Right ventricle myocardium inferior (tissue), 1 donor: ENCODE data around the gene MID2. TPM values are rescaled to one million over a fixed set of nuclear protein-coding genes. Genes with fewer than 3 reads are reported as not detected.
"Not testable (repeated sequence)": the region's sequence is repeated elsewhere in the genome, so short reads cannot be mapped to it uniquely, and the experiment has no call there.

Source experiments
- ATAC-seq: fragments of 200-7000 bp; cut with Tn5 transposase; one replicate; pipeline ENCODE4 v1.9.1; 2020; ENCODE audit warnings: mild to moderate bottlenecking, moderate library complexity
- DNase-seq: peaks from one replicate; pipeline ENCODE4 v3.0.0; 2021; ENCODE audit errors: missing footprints
- intact Hi-C: fragments of 100-400 bp; cut with DNase I; formaldehyde crosslinking; loops from one replicate; pipeline ENCODE4 v1.11.0; 2022
- total RNA-seq: library from RNA; stranded (reverse); fragmentation: NEBNext Ultra II Directional; extraction: Animal tissue kit (Norgen Biotek cat#: 25700); gene quantifications from one replicate; pipeline ENCODE4 v1.2.1, GENCODE V29; 2021
- donor health status: DM: no; HTN: yes; CAD: no; lungs with severe emphysema.

MID2 gene
- total RNA-seq, 1 donor from 2014 or later, result 7.1 TPM

DNA sequence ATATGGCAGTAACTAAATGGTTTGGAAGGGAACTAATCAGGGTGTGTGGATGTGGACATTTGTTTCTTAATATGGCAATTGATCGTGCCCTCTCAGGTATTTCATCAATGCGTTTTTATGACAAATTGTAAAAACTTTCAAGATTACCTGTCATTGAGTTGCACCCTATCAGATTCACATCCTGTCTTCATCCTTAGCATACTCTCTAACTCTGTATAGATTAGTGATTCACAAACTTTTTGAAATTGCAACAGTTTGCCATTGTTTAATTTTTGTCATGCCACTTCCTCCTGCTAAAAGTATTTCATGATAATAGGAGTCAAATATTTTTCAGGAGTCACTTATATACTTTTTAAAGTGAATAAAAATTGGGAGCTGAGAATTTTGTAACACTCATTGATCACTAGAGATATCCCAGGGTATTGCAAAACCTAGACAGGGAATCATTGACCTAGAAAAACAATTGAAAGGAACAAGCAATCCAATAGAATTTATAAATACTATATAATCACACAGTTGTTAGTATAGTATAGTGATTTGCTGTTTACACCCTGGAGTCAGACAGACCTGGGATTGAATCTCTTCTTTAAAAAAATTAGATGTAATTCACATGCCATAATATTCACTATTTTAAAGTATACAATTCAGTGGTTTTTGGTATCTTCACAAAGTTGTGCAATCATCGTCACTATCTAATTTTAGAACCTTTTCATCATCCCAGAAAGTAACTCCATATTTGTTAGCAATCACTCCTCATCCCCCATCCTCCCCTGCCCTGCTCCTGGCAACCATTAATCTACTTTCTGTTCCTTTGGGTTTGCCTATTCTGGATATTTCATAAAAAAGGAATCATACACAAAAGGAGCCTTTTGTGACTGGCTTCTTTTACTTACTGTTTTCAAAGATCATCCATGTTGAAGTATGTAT lies 8.9 kb downstream of the MID2 start:
- DNase-seq (no peak), ATAC-seq (no peak)
- intact Hi-C loops, result no loop called here

DNA sequence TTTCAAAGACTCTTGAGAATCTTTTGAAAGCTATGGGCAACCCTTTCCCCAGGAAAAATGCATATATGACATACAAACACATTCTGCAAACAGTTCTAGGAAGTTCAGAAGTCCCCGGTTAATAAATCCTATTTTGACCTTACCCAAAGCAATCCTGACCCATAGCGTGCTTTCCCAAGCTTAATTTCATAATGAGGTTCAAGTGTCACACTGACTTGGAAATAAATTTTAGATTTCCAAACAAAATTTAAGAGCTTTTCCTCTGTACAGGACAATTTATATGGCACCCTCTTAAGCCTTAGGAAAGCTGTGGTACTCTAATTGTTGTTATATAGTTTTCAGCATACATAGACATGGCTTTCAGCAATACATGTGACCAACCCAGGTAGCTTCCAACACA lies 11.3 kb downstream of the MID2 start:
- ATAC-seq (no peak), DNase-seq (no peak)
- intact Hi-C loops, result no loop called here

DNA sequence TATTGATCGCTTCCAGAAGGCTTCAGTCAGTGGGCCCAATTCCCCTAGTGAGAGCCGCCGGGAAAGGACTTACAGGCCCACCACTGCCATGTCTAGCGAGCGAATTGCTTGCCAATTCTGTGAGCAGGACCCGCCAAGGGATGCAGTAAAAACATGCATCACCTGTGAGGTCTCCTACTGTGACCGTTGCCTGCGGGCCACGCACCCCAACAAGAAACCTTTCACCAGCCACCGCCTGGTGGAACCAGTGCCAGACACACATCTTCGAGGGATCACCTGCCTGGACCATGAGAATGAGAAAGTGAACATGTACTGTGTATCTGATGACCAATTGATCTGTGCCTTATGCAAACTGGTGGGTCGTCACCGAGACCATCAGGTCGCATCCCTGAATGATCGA lies 15.3 kb downstream of the MID2 start:
- DNase-seq, result no peak
- intact Hi-C loops, result no loop called here

DNA sequence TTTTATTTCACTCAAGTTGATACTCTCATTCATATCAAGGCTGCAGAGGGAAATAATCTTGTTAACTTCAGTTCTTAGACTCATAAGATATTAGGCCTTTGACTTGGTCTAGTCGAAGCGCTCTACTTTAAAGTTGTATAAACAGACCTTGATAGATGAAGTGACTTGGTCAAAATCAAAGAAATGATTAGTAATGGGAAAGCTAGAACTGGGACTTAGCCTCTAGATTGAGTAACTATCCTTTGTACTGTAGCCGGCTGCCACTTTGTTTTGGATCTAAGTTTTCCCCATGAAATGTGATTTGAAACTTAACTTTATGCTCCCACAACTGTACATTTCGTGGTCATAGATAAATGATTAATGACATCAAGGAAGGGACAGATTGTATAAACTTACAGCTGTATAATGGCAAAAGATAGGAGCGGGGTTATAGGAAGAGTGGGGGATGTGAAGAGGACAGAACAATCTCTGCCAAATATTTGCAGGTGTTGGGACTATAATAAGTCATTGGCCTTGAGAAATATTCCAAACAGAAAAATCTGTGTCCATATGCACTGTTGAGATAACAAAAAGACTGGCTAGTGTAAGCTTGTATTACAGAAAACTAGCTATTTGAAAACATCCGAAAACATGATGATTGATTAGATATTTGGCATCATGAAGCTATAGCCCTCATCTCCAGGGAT lies 17.2 kb downstream of the MID2 start:
- ATAC-seq, result no peak
- DNase-seq, result no peak
- intact Hi-C loops, result no loop called here

More for the DNA sequence above, 15.3 kb downstream of the MID2 start:
- no peak for ATAC-seq

DNA sequence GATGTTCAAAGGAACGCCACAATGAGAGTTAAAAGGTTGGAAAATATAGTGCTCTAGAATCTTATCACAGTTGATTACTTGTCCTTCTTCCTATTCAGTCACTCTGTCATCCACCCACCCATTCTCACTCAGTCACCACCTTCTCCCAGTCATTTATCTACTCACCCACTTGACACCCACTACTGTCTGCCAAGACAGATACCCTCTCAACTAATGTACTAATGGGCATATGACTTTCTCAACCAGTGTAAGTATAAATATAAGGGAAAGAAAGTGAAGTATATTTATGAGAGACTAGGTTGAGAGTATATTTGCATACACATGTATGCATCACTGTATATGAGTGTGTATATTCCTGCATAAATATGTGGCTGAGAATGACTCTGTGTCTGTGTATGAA lies 20.0 kb downstream of the MID2 start:
- intact Hi-C loops, result no loop called here
- DNase-seq (no peak), ATAC-seq (peak; percentile 90)

DNA sequence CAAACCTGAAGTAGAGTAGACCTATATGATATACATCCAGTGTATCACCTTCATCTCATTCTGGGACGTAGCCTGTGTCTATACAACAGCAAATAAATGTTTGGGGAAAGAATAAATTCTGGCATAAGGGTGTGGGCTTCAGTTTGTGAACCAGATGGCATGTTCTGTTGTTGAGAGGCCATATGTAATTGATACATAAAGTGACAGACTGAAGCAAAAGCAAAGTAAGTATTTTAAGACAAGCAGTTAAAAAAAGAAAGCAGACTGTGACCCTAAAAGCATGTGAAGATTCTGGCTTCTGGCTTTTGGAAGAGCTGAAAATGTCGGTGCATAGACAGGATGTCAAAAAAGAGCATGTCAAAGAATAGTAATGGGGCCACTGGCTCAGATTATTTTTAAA lies 22.9 kb downstream of the MID2 start:
- intact Hi-C loops, result no loop called here
- ATAC-seq (no peak), DNase-seq (no peak)

DNA sequence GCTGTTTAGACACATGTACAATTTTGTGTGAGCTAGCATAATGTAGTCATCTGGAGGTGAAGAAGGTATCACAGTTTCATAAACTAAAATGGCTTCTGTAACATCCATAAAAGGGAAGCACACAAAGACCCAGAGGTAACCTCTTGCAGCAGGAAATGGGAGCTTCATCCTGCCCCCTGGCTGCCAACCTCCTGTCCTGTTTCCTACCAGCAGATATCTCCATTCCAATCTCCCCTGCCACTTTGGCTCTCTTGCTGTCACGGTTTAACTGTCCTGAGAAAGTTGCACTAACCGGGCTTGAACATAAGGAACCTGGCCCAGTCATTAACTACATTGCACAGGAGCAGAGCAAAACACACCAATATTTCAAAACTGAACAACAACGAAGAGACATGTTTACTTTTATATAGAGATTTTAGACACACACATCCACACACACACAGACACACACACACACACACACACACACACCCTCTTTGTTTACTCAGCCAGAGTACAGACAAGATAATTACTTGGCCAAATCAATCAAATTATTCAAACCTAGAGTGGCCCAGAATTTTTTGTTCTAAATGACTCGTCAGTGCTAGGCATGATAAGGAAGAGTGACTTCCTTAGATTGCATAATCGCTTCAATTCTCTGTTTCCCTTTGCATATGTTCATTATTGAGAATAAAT lies 24.2 kb downstream of the MID2 start:
- no peak for DNase-seq
- ATAC-seq, result no peak
- intact Hi-C loops, result no loop called here

DNA sequence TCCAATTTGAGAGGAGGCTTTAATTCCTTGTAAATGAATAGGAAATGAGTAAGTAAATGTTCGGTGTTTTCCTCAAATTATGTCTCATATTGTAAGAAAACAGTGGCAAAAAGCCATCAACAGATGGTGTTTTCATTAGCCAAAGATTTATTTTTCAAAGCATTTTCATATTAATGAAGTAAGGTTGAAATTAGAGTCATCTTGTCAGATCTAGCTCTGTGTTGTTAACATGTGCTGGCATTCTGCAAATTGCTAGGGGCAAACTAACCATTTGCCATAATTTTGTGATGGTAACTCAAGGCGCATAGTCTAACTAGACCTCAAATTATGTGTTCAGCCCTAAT lies 24.7 kb downstream of the MID2 start:
- ATAC-seq (no peak), DNase-seq (no peak)

DNA sequence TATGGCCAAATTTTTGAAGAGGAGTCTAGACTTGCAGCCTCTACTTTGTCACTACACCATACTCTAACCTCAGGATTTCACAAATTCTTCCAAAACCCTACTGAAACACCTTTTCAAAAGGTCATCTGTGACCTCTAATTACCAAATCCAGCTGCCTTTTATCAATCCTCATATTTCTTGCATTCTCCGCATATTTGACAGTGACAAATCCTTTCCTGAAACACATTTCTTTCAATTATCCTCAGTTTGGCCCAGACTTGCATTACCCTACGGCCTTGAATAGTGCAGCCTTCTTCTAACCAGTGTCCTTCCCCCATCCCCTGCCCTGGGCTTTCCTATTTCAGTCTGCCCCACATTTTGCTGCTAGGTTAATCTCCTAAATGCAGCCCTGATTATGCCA lies 25.5 kb downstream of the MID2 start:
- DNase-seq (no peak), ATAC-seq (no peak)
- intact Hi-C loops, result no loop called here

More for the DNA sequence above, 24.7 kb downstream of the MID2 start:
- intact Hi-C loops, result no loop called here

DNA sequence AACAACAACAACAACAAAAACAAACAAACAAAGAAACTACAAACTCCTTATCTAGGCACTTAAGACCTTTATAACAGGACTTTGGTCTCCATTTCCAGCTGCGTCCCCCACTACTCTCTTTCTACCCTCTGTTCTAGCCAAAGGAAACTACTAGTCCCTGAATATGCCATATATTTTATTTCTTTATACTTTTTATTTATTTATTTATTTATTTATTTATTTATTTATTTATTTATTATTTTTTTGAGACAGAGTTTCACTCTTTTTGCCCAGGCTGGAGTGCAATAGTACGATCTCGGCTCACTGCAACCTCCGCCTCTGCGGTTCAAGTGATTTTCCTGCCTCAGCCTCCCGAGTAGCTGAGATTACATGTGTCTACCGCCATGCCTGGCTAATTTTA lies 26.0 kb downstream of the MID2 start:
- DNase-seq, intact Hi-C loops, ATAC-seq: not testable (repeated sequence)

DNA sequence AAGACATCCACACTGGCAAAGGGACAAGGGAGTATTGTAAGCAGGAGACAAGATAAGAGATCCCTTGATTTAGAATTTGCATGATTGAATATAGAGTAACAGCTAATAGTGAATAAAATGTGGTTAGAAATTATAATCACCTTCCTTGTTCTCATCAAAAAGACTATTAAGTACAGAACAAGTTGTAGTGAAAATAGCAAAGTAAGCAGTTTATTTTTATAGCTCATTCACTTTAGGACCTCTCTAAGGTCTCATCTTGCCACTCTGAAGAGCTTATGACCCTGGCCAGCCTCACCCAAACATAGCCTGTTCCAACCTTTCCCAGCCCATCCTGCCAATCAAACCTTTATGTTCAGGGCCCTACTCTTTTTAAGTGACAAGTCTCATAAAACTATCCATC lies 30.6 kb downstream of the MID2 start:
- intact Hi-C loops, result no loop called here
- ATAC-seq, result no peak
- DNase-seq, result no peak

DNA sequence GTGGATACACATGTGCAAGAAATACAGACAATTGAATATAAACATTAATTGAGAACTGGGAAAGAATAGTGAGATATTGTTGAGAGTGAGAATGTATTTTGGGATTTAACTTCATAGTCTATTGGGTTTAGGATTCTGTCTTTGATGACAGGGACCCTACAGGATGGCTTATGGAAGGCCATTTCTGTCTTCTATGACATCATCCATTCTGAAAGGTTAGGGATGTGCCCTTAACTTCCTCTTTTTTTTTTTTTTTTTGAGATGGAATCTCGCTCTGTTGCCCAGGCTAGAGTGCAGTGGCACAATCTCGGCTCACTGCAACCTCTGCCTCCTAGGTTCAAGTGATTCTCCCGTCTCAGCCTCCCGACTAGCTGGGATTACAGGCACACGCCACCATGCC lies 31.4 kb downstream of the MID2 start:
- ATAC-seq, intact Hi-C loops, DNase-seq: not testable (repeated sequence)

DNA sequence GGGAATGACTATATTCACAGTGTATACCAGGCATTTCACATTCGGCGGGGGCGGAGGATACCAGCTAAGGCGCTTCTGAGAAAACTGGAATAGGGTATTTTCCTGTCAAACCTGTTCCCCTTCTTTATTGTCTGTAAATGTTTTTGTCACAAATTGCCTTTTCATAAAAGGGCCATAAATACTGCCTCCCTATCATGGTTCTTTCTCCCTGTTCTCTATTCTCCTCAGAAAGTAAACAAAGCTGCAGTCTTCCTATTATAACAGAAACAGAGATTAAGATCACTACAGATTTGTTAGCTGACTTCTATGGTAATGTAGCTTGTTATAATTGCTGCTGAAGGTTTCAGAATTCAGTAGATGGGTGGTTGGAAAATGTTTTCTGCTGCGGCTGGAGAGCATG lies 32.2 kb downstream of the MID2 start:
- ATAC-seq (no peak), DNase-seq (no peak)
- intact Hi-C loops, result no loop called here

DNA sequence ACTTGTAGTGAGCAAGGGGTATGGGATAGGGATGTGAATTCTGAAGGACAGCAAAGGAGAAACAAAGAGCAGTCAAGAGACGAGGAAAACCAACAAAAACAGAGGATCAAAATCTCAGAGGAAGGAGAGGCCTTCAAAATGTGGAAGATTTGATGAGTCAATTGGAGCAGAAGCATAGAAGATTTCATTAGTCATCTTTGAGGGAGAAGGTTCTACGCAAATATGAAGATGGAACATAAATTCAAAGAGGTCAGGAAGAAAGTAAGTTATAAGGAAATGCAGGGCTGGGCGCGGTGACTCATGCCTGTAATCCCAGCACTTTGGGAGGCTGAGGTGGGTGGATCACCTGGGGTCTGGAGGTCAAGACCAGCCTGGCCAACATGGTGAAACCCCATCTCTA lies 35.4 kb downstream of the MID2 start:
- DNase-seq (no peak), ATAC-seq (no peak)
- intact Hi-C loops, result no loop called here

DNA sequence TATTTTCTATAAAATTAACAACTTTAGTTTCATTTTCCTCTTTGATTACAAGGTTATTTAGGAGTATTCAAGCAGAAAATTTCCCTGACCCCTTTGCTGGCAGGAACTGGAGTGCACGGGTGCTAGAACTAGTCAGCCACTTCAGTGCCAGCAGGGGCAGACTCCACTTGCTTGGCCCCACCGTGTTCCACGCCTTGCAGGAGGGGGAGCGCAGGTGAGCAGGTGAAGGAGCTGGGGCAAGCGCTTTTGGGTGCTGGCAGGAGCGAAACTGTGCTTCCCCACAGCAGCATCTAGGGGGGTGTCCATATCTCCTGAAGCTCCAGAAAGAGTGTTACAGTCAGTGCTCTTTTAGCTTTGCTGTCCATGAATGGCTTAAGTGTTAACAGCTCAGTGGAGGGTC lies 45.5 kb downstream of the MID2 start:
- no peak for ATAC-seq
- intact Hi-C loops, result no loop called here
- no peak for DNase-seq

DNA sequence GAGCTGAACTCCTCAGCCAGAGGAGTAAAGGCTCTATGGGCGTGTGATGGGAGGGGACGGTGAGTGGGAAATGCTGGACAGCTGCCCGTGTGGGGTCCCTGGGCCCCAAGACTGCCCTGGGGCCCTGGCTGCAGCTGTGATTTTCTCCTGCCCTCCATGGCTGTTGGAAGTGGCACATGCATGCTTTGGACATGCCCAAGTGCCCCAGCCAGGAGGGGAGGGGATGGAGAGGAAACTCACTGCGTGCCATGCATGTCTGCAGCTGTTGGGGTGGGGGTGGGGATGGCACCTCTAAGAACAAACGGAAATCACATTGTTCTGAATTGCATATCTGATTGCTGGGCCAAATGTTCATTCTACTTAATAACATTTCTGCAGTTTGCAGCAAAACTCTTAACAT lies 52.4 kb downstream of the MID2 start:
- ATAC-seq (no peak), DNase-seq (no peak)
- intact Hi-C loops, result no loop called here

DNA sequence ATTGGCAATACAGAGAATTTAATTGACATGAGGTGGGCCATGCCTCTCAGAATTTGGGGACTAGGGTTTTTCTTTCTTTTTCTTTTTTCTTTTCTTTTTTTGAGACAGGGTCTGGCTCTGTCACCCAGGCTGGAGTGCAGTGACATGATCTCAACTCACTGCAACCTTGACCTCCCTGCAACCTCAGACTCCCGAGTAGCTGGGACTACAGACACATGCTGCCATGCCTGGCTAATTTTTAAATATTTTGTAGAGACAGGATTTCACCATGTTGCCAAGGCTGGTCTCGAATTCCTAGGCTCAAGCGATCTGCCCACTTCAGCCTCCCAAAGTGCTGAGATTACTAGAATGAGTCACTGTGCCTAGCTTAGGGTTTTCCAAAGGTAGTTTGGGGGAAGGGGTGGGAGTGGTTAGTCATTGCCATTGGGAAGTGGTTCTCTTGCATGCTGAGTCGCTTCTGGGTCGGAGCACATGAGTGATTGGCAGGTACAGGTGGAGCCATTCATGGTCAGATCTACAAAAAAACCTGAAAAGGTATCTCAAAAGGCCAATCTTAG lies 54.5 kb downstream of the MID2 start:
- intact Hi-C loops, result no loop called here
- ATAC-seq (no peak), DNase-seq (no peak)

DNA sequence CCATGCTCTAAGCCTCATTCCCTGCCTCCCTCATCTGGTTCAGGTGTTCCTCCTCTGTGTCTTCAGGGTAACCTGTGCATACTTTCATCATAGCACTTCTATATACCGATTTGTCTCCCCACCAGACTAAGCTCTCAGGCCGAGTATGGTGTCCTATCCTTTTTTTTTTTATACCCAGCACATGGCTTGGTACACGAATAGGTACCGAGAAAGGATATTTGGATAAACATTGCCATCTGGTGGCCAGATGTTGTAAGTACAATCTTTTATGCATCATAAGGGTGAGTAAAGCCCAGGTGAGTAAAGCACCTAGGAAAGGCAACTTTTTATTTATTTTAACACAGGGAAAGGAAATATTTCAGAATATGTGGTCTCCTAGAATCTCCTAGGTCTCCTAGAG lies 68.4 kb downstream of the MID2 start:
- DNase-seq (no peak), ATAC-seq (no peak)
- intact Hi-C loops, result loop anchor here (2.0 to 10.0 kb wide), 4 partner anchors 117 to 999 kb away; partner anchors contain the start of genes NCBP2L and TSC22D3

DNA sequence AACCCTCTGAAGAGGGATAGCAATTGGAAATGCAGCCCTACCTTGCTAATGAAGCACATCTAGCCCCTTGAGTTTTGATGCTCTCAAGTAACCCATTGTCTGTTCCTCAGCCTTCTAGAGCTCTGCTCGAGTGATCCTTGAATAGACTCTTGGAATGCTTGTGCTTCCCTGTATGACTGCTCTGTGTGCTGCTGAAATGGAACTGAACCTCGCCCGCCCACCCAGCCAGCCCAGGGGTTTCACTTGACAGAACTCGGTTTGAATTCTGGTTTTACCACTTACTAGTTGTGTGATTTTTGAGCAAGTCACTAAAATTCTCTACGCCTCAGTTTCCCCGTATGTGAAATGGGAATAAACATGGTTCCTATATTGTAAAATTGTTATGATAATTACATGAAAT lies 77.1 kb downstream of the MID2 start:
- no peak for ATAC-seq
- intact Hi-C loops, result no loop called here
- DNase-seq, result no peak
